MM.1S (cell line): ENCODE results near the gene PMPCA.

Source experiments
- DNase-seq: peaks from one replicate; pipeline ENCODE4 v3.0.0-alpha.2; 2015
- H2AFZ ChIP-seq: fragments of 300-600 bp; sonication (generic); 2 replicates; pipeline ENCODE4 v1.6.0; 2016; ENCODE audit warnings: antibody characterized with exemption, low read length
- H3F3A ChIP-seq: fragments of 300-600 bp; sonication (generic); 2 replicates; pipeline ENCODE4 v1.6.1; 2016; ENCODE audit warnings: mild to moderate bottlenecking, antibody characterized with exemption, low read length, moderate library complexity, mixed read lengths; ENCODE audit not compliant: insufficient read depth
- H3K27ac ChIP-seq: fragments of 300-600 bp; sonication (generic); 2 replicates; pipeline ENCODE4 v1.5.1; 2016; ENCODE audit warnings: mild to moderate bottlenecking, low read length
- H3K27me3 ChIP-seq: fragments of 300-600 bp; sonication (generic); replicated peaks from 2 replicates; pipeline ENCODE4 v1.6.0; 2016; ENCODE audit warnings: low read length; ENCODE audit not compliant: insufficient read depth
- H3K36me3 ChIP-seq: fragments of 300-600 bp; sonication (generic); replicated peaks from 2 replicates; pipeline ENCODE4 v1.6.1; 2016; ENCODE audit warnings: mild to moderate bottlenecking, low read length, mixed read lengths; ENCODE audit not compliant: insufficient read depth
- H3K4me1 ChIP-seq: fragments of 300-600 bp; sonication (generic); 2 replicates; pipeline ENCODE4 v1.6.1; 2016; ENCODE audit warnings: low read length, mixed read lengths
- H3K4me2 ChIP-seq: fragments of 300-600 bp; sonication (generic); 2 replicates; pipeline ENCODE4 v1.6.0; 2016; ENCODE audit warnings: low read depth, low read length
- H3K4me3 ChIP-seq: fragments of 300-600 bp; sonication (generic); 2 replicates; pipeline ENCODE4 v1.5.1; 2016; ENCODE audit warnings: low read length, mixed read lengths
- H3K79me2 ChIP-seq: fragments of 300-600 bp; sonication (generic); 2 replicates; pipeline ENCODE4 v1.6.1; 2016; ENCODE audit warnings: mixed run types, low read length, mixed read lengths
- H3K9ac ChIP-seq: fragments of 300-600 bp; sonication (generic); 2 replicates; pipeline ENCODE4 v1.6.1; 2016; ENCODE audit warnings: low read length, mixed read lengths
- H3K9me2 ChIP-seq: fragments of 300-600 bp; sonication (generic); replicated peaks from 2 replicates; pipeline ENCODE4 v1.6.1; 2016; ENCODE audit warnings: mild to moderate bottlenecking, low read length, mixed read lengths; ENCODE audit not compliant: insufficient read depth
- H3K9me3 ChIP-seq: fragments of 300-600 bp; sonication (generic); replicated peaks from 2 replicates; pipeline ENCODE4 v1.6.1; 2016; ENCODE audit warnings: mild to moderate bottlenecking, low read length, mixed read lengths; ENCODE audit not compliant: insufficient read depth
- H4K20me1 ChIP-seq: fragments of 300-600 bp; sonication (generic); 2 replicates; pipeline ENCODE4 v1.6.1; 2016; ENCODE audit warnings: mild to moderate bottlenecking, low read length, moderate library complexity, mixed read lengths; ENCODE audit not compliant: insufficient read depth
- CTCF ChIP-seq: fragments of 300-600 bp; sonication (generic); IDR thresholded peaks from 2 replicates; pipeline ENCODE4 v1.5.1; 2016; ENCODE audit warnings: antibody characterized with exemption, low read length, mixed read lengths
- EZH2 ChIP-seq: fragments of 300-600 bp; sonication (generic); optimal IDR thresholded peaks from 2 replicates; pipeline ENCODE3; 2017; ENCODE audit warnings: low read depth, mild to moderate bottlenecking, antibody characterized with exemption, low read length, mixed read lengths
- EZH2phosphoT487 ChIP-seq: fragments of 300-600 bp; sonication (generic); IDR thresholded peaks from 2 replicates; pipeline ENCODE4 v1.6.1; 2018; ENCODE audit warnings: antibody characterized with exemption, low read length

PMPCA gene

DNA sequence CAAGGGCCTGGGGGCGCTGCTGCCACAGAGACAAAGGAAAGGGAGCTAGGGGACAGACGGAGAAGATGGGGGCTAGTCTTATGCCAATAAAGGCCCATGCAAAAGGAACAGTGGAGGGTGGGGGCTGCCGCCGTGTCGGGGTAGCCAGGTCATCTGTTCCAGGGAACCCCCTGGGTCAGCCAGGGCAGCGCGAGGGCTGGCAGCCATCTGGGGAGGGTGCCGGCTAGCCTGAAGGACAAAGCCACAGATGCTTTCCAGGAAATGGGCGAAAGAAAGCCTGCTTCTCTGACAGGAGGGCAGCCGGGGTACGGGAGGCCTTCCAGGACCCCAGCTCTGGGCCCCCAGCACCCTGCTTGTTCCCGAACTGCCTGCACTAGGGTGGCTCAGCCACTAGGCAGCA is 35.4 kb upstream of the PMPCA start:
- Histone ChIP-seq H4K20me1 (no peaks in the 10 kb centered on the region), H3K4me3 (no peak overlapping the region), H3K27me3 (peaks cover 15% of the 10 kb centered on the region; the same call in 1 of the 2 replicates), H3K79me2 (no peaks in the 10 kb centered on the region), H3K9me2 (no peaks in the 10 kb centered on the region), H3F3A (no peaks in the 10 kb centered on the region), H3K9ac (no peak overlapping the region), H2AFZ (no peak overlapping the region), H3K36me3 (no peaks in the 10 kb centered on the region), H3K27ac (no peak overlapping the region), H3K4me1 (no peaks in the 10 kb centered on the region), H3K4me2 (no peak overlapping the region), H3K9me3 (no peaks in the 10 kb centered on the region)
- TF ChIP-seq EZH2, result no peak
- TF ChIP-seq EZH2phosphoT487, result no peak
- TF ChIP-seq CTCF, result no peak
- DNase-seq, result no peak

- TF ChIP-seq EZH2phosphoT487 (no peak), EZH2 (no peak), CTCF (no peak)
- H2AFZ ChIP-seq, result no peak overlapping the region
- no peaks in the 10 kb centered on the region for H3K79me2 ChIP-seq
- H3F3A ChIP-seq, result no peaks in the 10 kb centered on the region
- H3K27me3 ChIP-seq, result peaks cover 13% of the 10 kb centered on the region; the same call in 1 of the 2 replicates
- no peaks in the 10 kb centered on the region for H3K36me3 ChIP-seq
- DNase-seq, result no peak
- no peak overlapping the region for H3K27ac ChIP-seq
- H3K9me2 ChIP-seq, result no peaks in the 10 kb centered on the region
- no peak overlapping the region for H3K4me2 ChIP-seq
- H3K4me3 ChIP-seq, result no peak overlapping the region
- no peak overlapping the region for H3K9ac ChIP-seq
- no peaks in the 10 kb centered on the region for H3K9me3 ChIP-seq
- H4K20me1 ChIP-seq, result no peaks in the 10 kb centered on the region
- H3K4me1 ChIP-seq, result no peaks in the 10 kb centered on the region
These were observed 34.0 kb upstream of the PMPCA start for GRCh38 chr9:136376457-136376856.

DNA sequence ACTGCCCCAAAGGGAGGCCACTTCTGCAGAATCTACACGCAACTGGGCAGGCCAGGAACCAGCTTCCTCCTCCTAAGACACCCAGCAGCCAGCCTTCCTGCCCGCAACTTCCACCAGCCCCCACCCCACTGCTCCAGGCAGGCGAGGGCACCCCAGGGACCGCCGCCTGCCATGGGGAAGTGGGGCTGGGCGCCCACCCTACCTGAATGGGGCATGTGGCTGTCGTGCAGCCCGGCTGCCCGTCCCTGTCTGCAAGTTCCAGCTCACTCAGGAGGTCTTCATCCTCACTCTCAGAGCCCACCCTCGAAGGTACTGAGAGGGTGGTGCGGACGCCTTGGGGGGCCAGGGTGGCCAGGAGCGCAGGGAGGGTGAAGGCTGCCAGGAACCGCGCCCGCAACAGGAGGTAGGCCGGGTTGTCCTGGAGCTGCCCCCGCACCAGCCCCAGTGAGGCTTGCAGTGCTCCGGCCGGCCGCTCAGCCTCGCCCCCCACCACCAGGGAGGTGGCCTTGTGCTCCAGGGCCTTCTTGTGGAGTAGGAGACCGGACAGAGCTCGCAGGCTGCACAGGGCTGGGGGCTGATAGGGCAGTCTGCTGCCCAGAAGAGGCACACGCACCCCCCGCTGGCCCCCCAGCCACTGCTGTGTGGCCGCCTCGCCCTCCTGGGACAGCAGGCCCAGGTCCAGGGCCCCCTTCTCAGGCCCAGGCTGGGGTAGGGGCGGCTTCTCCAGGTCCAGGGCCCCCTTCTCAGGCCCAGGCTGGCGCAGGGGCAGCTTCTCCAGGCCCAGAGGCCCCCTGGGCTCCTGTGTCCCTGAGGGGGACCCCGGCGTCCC is 32.9 kb upstream of the PMPCA start:
- Histone ChIP-seq H3K79me2 (no peaks in the 10 kb centered on the region), H3K9ac (no peak overlapping the region), H3K4me1 (no peaks in the 10 kb centered on the region), H3K27me3 (peaks cover 7% of the 10 kb centered on the region; the same call in 1 of the 2 replicates), H2AFZ (no peak overlapping the region), H3K4me2 (no peak overlapping the region), H3K9me3 (no peaks in the 10 kb centered on the region), H3K9me2 (no peaks in the 10 kb centered on the region), H3K4me3 (no peak overlapping the region), H3K36me3 (no peaks in the 10 kb centered on the region), H3K27ac (no peak overlapping the region), H3F3A (no peaks in the 10 kb centered on the region), H4K20me1 (no peaks in the 10 kb centered on the region)
- TF ChIP-seq EZH2phosphoT487 (no peak), CTCF (no peak)
- DNase-seq, result no peak
